HEK293 (cell line): ENCODE data around the gene RSPO1.

Source experiments
- ZXDB ChIP-seq: fragments of 450-650 bp; formaldehyde crosslinking; IDR thresholded peaks from 2 replicates; pipeline ENCODE4 v1.5.1; 2016; ENCODE audit warnings: missing biosample characterization, missing genetic modification characterization
- TF ChIP-seq, protein P1 (sequence below): fragments of 450-650 bp; formaldehyde crosslinking; IDR thresholded peaks from 2 replicates; pipeline ENCODE4 v1.5.1; 2016; ENCODE audit warnings: missing biosample characterization, missing genetic modification characterization

DNA sequence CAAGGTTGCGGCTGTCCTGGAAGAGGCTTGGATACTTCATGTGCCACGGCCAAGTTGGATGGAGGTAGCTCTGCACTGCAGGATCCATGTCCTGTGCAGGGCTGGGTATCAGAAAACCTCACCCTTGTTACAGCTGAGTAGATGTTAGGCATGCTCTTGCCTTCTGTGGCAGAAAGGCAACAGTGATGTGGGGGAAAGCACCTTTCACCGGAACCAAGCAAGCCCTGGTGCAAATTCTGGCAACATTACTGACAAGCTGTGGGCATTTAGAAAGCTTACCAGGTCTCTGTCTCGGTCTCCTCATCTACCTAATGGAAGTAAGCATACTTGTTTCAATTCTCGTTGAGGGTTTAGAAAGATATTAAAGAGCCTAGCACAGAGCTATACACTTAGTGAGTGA is 43.1 kb upstream of the RSPO1 start:
- TF ChIP-seq, protein P1, sequence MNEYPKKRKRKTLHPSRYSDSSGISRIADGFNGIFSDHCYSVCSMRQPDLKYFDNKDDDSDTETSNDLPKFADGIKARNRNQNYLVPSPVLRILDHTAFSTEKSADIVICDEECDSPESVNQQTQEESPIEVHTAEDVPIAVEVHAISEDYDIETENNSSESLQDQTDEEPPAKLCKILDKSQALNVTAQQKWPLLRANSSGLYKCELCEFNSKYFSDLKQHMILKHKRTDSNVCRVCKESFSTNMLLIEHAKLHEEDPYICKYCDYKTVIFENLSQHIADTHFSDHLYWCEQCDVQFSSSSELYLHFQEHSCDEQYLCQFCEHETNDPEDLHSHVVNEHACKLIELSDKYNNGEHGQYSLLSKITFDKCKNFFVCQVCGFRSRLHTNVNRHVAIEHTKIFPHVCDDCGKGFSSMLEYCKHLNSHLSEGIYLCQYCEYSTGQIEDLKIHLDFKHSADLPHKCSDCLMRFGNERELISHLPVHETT (tag by site-specific recombination): no peak
- no peak for TF ChIP-seq ZXDB (tag by site-specific recombination)
